GM23338 (cell line): ENCODE data around the gene NLRC5. TPM values are rescaled to one million over a fixed set of nuclear protein-coding genes. Genes with fewer than 3 reads are reported as not detected.

Experiments used
- ATAC-seq: fragments of 200-7000 bp; cut with Tn5 transposase; 3 replicates; pipeline ENCODE4 v1.9.1; 2020
- DNase-seq: peaks from one replicate; pipeline ENCODE4 v3.0.0-alpha.2; 2015; ENCODE audit warnings: low spot score
- H2AFZ ChIP-seq: fragments of 200-600 bp; sonication (generic); 2 replicates; pipeline ENCODE4 v1.8.0; 2016; ENCODE audit warnings: antibody characterized with exemption, mild to moderate bottlenecking, moderate library complexity
- H3F3A ChIP-seq: fragments of 200-600 bp; sonication (generic); replicated peaks from 2 replicates; pipeline ENCODE4 v1.8.0; 2017; ENCODE audit warnings: antibody characterized with exemption, mixed run types, low read depth
- H3K27ac ChIP-seq: fragments of 200-600 bp; sonication (generic); 2 replicates; pipeline ENCODE4 v1.6.1; 2016; ENCODE audit warnings: low read depth
- H3K27me3 ChIP-seq: fragments of 200-600 bp; sonication (generic); 2 replicates; pipeline ENCODE4 v1.8.0; 2016; ENCODE audit warnings: mild to moderate bottlenecking, mixed run types, moderate library complexity; ENCODE audit not compliant: insufficient read depth
- H3K36me3 ChIP-seq: fragments of 200-600 bp; sonication (generic); 2 replicates; pipeline ENCODE4 v1.8.0; 2016; ENCODE audit warnings: mild to moderate bottlenecking; ENCODE audit not compliant: insufficient read depth
- H3K4me1 ChIP-seq: fragments of 200-600 bp; sonication (generic); 2 replicates; pipeline ENCODE4 v1.8.0; 2016; ENCODE audit warnings: mild to moderate bottlenecking, moderate library complexity; ENCODE audit not compliant: insufficient read depth
- H3K4me2 ChIP-seq: fragments of 200-600 bp; sonication (generic); 2 replicates; pipeline ENCODE4 v1.7.1; 2017; ENCODE audit warnings: mixed run types
- H3K4me3 ChIP-seq: fragments of 200-600 bp; sonication (generic); 2 replicates; pipeline ENCODE4 v1.6.1; 2016; ENCODE audit warnings: mixed run types
- H3K79me2 ChIP-seq: fragments of 200-600 bp; sonication (generic); replicated peaks from 2 replicates; pipeline ENCODE4 v1.8.0; 2017; ENCODE audit warnings: mild to moderate bottlenecking; ENCODE audit not compliant: insufficient read depth
- H3K9me2 ChIP-seq: fragments of 200-600 bp; sonication (generic); 2 replicates; pipeline ENCODE4 v1.8.0; 2017; ENCODE audit not compliant: insufficient read depth
- H4K20me1 ChIP-seq: fragments of 200-600 bp; sonication (generic); replicated peaks from 2 replicates; pipeline ENCODE4 v1.8.0; 2017; ENCODE audit warnings: mild to moderate bottlenecking; ENCODE audit not compliant: insufficient read depth
- H3K27ac Mint-ChIP-seq: 2 replicates; pipeline ENCODE4 v1.8.0; 2020; ENCODE audit warnings: inconsistent platforms, mild to moderate bottlenecking, moderate library complexity, mixed read lengths
- H3K27me3 Mint-ChIP-seq: 3 replicates; pipeline ENCODE4 v1.8.0; 2022; ENCODE audit warnings: low read depth, mild to moderate bottlenecking, moderate library complexity, mixed read lengths, inconsistent platforms; ENCODE audit not compliant: insufficient read depth, poor library complexity
- H3K36me3 Mint-ChIP-seq: 3 replicates; pipeline ENCODE4 v1.8.0; 2021; ENCODE audit warnings: low read depth, mild to moderate bottlenecking, inconsistent platforms, moderate library complexity, mixed read lengths
- H3K4me1 Mint-ChIP-seq: 3 replicates; pipeline ENCODE4 v1.8.0; 2020; ENCODE audit warnings: mild to moderate bottlenecking, inconsistent platforms, mixed read lengths
- H3K4me3 Mint-ChIP-seq: 3 replicates; pipeline ENCODE4 v1.8.0; 2021; ENCODE audit warnings: moderate library complexity, mild to moderate bottlenecking, inconsistent platforms, mixed read lengths
- H3K9me3 Mint-ChIP-seq: 3 replicates; pipeline ENCODE4 v1.8.0; 2020; ENCODE audit warnings: moderate library complexity, mild to moderate bottlenecking, inconsistent platforms, mixed read lengths
- CREB1 ChIP-seq: fragments of 250-450 bp; sonication (Bioruptor Pico); IDR thresholded peaks from 2 replicates; pipeline ENCODE4 v1.5.0; 2020; ENCODE audit warnings: low read depth, mild to moderate bottlenecking, moderate library complexity
- CTCF ChIP-seq, 2 experiments: fragments of 200-600 bp in 1 of 2; sonication (generic) in 1 of 2; conservative IDR thresholded peaks; 2 replicates each; pipeline versions ENCODE4 v1.5.1 to v1.6.1; 2016 to 2017; ENCODE audit warnings: antibody characterized with exemption in 2 of 2, low read depth in 2 of 2, mild to moderate bottlenecking in 2 of 2, moderate library complexity in 1 of 2
- ETS1 ChIP-seq: IDR thresholded peaks from 2 replicates; pipeline ENCODE4 v1.6.1; 2016; ENCODE audit warnings: antibody characterized with exemption
- EZH2 ChIP-seq: fragments of 200-600 bp; sonication (generic); IDR thresholded peaks from one replicate; pipeline ENCODE4 v1.8.0; 2017; ENCODE audit warnings: antibody characterized with exemption, mild to moderate bottlenecking, low read depth; ENCODE audit not compliant: unreplicated experiment
- EZH2phosphoT487 ChIP-seq: fragments of 200-600 bp; sonication (generic); IDR thresholded peaks from one replicate; pipeline ENCODE4 v1.8.1; 2018; ENCODE audit warnings: antibody characterized with exemption; ENCODE audit not compliant: unreplicated experiment
- JUNB ChIP-seq: IDR thresholded peaks from one replicate; pipeline ENCODE4 v1.6.1; 2016; ENCODE audit warnings: antibody characterized with exemption; ENCODE audit not compliant: unreplicated experiment
- NANOG ChIP-seq: IDR thresholded peaks from 2 replicates; pipeline ENCODE4 v1.6.1; 2016; ENCODE audit warnings: antibody characterized with exemption, borderline replicate concordance
- POLR2AphosphoS5 ChIP-seq: IDR thresholded peaks from 2 replicates; pipeline ENCODE4 v1.6.1; 2016; ENCODE audit warnings: antibody characterized with exemption, low read depth
- REST ChIP-seq: IDR thresholded peaks from one replicate; pipeline ENCODE4 v1.6.1; 2018; ENCODE audit warnings: antibody characterized with exemption; ENCODE audit not compliant: unreplicated experiment
- STAT1 ChIP-seq: IDR thresholded peaks from one replicate; pipeline ENCODE4 v1.6.1; 2016; ENCODE audit warnings: antibody characterized with exemption; ENCODE audit not compliant: unreplicated experiment
- ZNF114 ChIP-seq: fragments of 250-450 bp; sonication (Bioruptor Pico); IDR thresholded peaks from 2 replicates; pipeline ENCODE4 v1.5.0; 2020; ENCODE audit warnings: mild to moderate bottlenecking, moderate library complexity
- ZNF331 ChIP-seq: fragments of 250-450 bp; sonication (Bioruptor Pico); IDR thresholded peaks from 2 replicates; pipeline ENCODE4 v1.5.0; 2020; ENCODE audit warnings: low read depth, mild to moderate bottlenecking, moderate library complexity
- ZNF462 ChIP-seq: fragments of 250-450 bp; sonication (Bioruptor Pico); IDR thresholded peaks from 2 replicates; pipeline ENCODE4 v1.5.0; 2020; ENCODE audit warnings: mild to moderate bottlenecking, moderate library complexity
- polyA plus RNA-seq: library from polyadenylated mRNA; unstranded; fragments of >200 nt; fragmentation: Nextera tagmentation; extraction: Ambion mirVana; gene quantifications from 2 replicates; pipeline ENCODE4 v1.2.1, GENCODE V29; 2016
- total RNA-seq: library from RNA; depleted of rRNA; stranded (reverse); fragments of >200 nt; shearing (Covaris generic); gene quantifications from 2 replicates; pipeline ENCODE4 v1.2.3, GENCODE V29; 2014

NLRC5 gene
- total and polyA plus RNA-seq, 2 experiments from 2014 or later = 2.3 to 3.9 TPM

GRCh38 chr16:57110937-57111336 is 121.6 kb downstream of the NLRC5 start:
- H2AFZ ChIP-seq = no peak overlapping the region

More at GRCh38 chr16:57110937-57111336, 121.6 kb downstream of the NLRC5 start:
- no peak overlapping the region for H3K27ac ChIP-seq
- Mint-ChIP-seq H3K4me3 (no peak overlapping the region), H3K9me3 (no peaks in the 10 kb centered on the region), H3K4me1 (peaks cover 17% of the 10 kb centered on the region), H3K27ac (no peak overlapping the region), H3K36me3 (no peaks in the 10 kb centered on the region; the same call in 2 of the 3 replicates), H3K27me3 (peaks cover 15% of the 10 kb centered on the region)
- no peaks in the 10 kb centered on the region; the same call in 1 of the 2 replicates for H3K4me1 ChIP-seq
- no peaks in the 10 kb centered on the region for H3K27me3 ChIP-seq
- ATAC-seq = no peak
- no peak overlapping the region for H3K4me3 ChIP-seq
- H3F3A ChIP-seq = no peaks in the 10 kb centered on the region
- no peak for DNase-seq
- no peak for TF ChIP-seq ZNF114 (CRISPR knock-in tag)
- no peak for TF ChIP-seq EZH2phosphoT487
- TF ChIP-seq POLR2AphosphoS5 = no peak
- TF ChIP-seq REST = no peak
- no peak for TF ChIP-seq CREB1 (CRISPR knock-in tag)
- TF ChIP-seq ZNF331 = no peak
- TF ChIP-seq STAT1 = no peak
- no peak for TF ChIP-seq CTCF (conservative IDR thresholded peaks at IDR 0.05; ENCODE audit: low read depth in 2 of 2)
- TF ChIP-seq ZNF462 = no peak
- no peak for TF ChIP-seq JUNB
- TF ChIP-seq ETS1 = no peak
- no peak for TF ChIP-seq EZH2
- TF ChIP-seq NANOG = no peak
- no peaks in the 10 kb centered on the region for H3K79me2 ChIP-seq
- no peaks in the 10 kb centered on the region for H4K20me1 ChIP-seq
- no peak overlapping the region for H3K4me2 ChIP-seq
- H3K9me2 ChIP-seq = no peaks in the 10 kb centered on the region
- H3K36me3 ChIP-seq = no peaks in the 10 kb centered on the region
